H1 (cell line): ENCODE measurements around the gene WNT7A. TPM values are rescaled to one million over a fixed set of nuclear protein-coding genes. Genes with fewer than 3 reads are reported as not detected.

Experiments used
- CEBPB ChIP-seq: IDR thresholded peaks from 2 replicates; pipeline ENCODE4 v1.6.1; 2012; ENCODE audit warnings: low read depth, low read length
- CHD7 ChIP-seq: fragments of 300-600 bp; sonication (generic); IDR thresholded peaks from 2 replicates; pipeline ENCODE4 v1.7.1; 2012; ENCODE audit warnings: low read length, moderate library complexity, mild to moderate bottlenecking, inconsistent platforms; ENCODE audit not compliant: insufficient replicate concordance
- E2F6 ChIP-seq: IDR thresholded peaks from 2 replicates; pipeline ENCODE4 v1.6.1; 2012; ENCODE audit warnings: inconsistent platforms
- GTF2F1 ChIP-seq: IDR thresholded peaks from 2 replicates; pipeline ENCODE4 v1.6.1; 2012; ENCODE audit warnings: low read depth, low read length, improper control_type of control experiment, borderline replicate concordance
- RNF2 ChIP-seq: fragments of 200-900, 300-1000 bp; sonication (generic); IDR thresholded peaks from 2 replicates; pipeline ENCODE4 v1.7.1; 2016; ENCODE audit warnings: borderline replicate concordance, low read depth, mild to moderate bottlenecking, antibody characterized with exemption, low read length; ENCODE audit not compliant: poor library complexity, severe bottlenecking; ENCODE audit errors: missing control alignments
- SIN3A ChIP-seq, 2 experiments: IDR thresholded peaks in 1 of 2; conservative IDR thresholded peaks in 1 of 2; 2 replicates each; pipeline ENCODE4 v1.6.1; 2011 to 2012; ENCODE audit warnings: low read length in 2 of 2, improper control_type of control experiment in 1 of 2, low read depth in 1 of 2, mild to moderate bottlenecking in 1 of 2
- polyA plus RNA-seq, 7 experiments: library from polyadenylated mRNA; depleted of rRNA in 3 of 7; stranded (reverse) in 5 of 7; unstranded in 2 of 7; fragments of >200 nt in 5 of 7; fragments of 200-250 nt in 2 of 7; gene quantifications; 1 replicate in 5 of 7; 2 replicates in 1 of 7; 4 replicates in 1 of 7; pipeline versions ENCODE4 v1.2.1 to v1.2.3, GENCODE V29; 2011 to 2013; ENCODE audit warnings: missing spikeins in 2 of 7, mixed read lengths in 2 of 7
- total RNA-seq: library from RNA; stranded (reverse); fragmentation: NEBNext Ultra II Directional; extraction: Animal tissue kit (Norgen Biotek cat#: 25700); gene quantifications from 2 replicates; pipeline ENCODE4 v1.2.1, GENCODE V29; 2021

WNT7A gene
- total and polyA plus RNA-seq, 2 of the 8 experiments (the other 6 are each of a cell fraction or from before 2014, with no cell fraction given) = 0.02 TPM; not detected in 1

- TF ChIP-seq CHD7 = no peak
- no peak for TF ChIP-seq E2F6
- TF ChIP-seq RNF2 = no peak
- no peak for TF ChIP-seq GTF2F1
- no peak for TF ChIP-seq CEBPB
- TF ChIP-seq SIN3A (conservative IDR thresholded peaks at IDR 0.05 in 1 of 2, IDR thresholded peaks at IDR 0.05 in 1 of 2; ENCODE audit: low read depth in 1 of 2, low read length in 2 of 2) = no peak
Measured at GRCh38 chr3:13818919-13819318, 61.0 kb downstream of the WNT7A start (continued).
